Activated CD8-positive, alpha-beta memory T cell treated with anti-CD3 and anti-CD28 coated beads, Interleukin-2, amount 50 U/mL, for 24 hours (primary cell): ENCODE measurements around the gene RNF220.

Source experiments
- DNase-seq: peaks from one replicate; pipeline ENCODE4 v3.0.0-alpha.2; 2020; ENCODE audit errors: extremely low read depth

Gene RNF220

GRCh38 chr1:44523593-44524591, 118.8 kb downstream of the RNF220 start:
- no peak for DNase-seq

GRCh38 chr1:44524655-44525500, 119.8 kb downstream of the RNF220 start:
- no peak for DNase-seq

GRCh38 chr1:44526295-44527073, 121.4 kb downstream of the RNF220 start:
- no peak for DNase-seq

- no peak for DNase-seq
Measured at GRCh38 chr1:44531785-44532566, 126.9 kb downstream of the RNF220 start.

GRCh38 chr1:44532567-44532944, 127.5 kb downstream of the RNF220 start:
- no peak for DNase-seq

- DNase-seq = no peak
Measured at GRCh38 chr1:44534771-44535170, 129.7 kb downstream of the RNF220 start.

GRCh38 chr1:44536357-44537209, 131.5 kb downstream of the RNF220 start:
- no peak for DNase-seq

- no peak for DNase-seq
Measured at GRCh38 chr1:44537538-44537937, 132.5 kb downstream of the RNF220 start.

- no peak for DNase-seq
Measured at GRCh38 chr1:44537956-44538355, 132.9 kb downstream of the RNF220 start.

- no peak for DNase-seq
Measured at GRCh38 chr1:44539991-44540730, 135.1 kb downstream of the RNF220 start.

GRCh38 chr1:44542420-44543063, 137.5 kb downstream of the RNF220 start:
- DNase-seq = no peak

- DNase-seq = no peak
Measured at GRCh38 chr1:44543064-44543744, 138.1 kb downstream of the RNF220 start.

- no peak for DNase-seq
Measured at GRCh38 chr1:44543786-44544185, 138.7 kb downstream of the RNF220 start.

- no peak for DNase-seq
Measured at GRCh38 chr1:44544960-44545359, 139.9 kb downstream of the RNF220 start.

- no peak for DNase-seq
Measured at GRCh38 chr1:44545961-44546360, 140.9 kb downstream of the RNF220 start.

- DNase-seq = no peak
Measured at GRCh38 chr1:44546403-44547053, 141.5 kb downstream of the RNF220 start.

GRCh38 chr1:44547361-44547760, 142.3 kb downstream of the RNF220 start:
- no peak for DNase-seq

GRCh38 chr1:44547837-44548236, 142.8 kb downstream of the RNF220 start:
- no peak for DNase-seq
